Spleen (tissue), 11 donors: Measurements from ENCODE around the gene CNTN5. TPM values are rescaled to one million over a fixed set of nuclear protein-coding genes. Genes with fewer than 3 reads are reported as not detected.

Experiments used
- DNase-seq: peaks from one replicate; pipeline ENCODE4 v3.0.0-alpha.2; 2020
- H3K27ac ChIP-seq, 8 donors: fragments of 200-600 bp; sonication (generic) in 7 of 8; 1 replicate in 4 of 8; 2 replicates in 4 of 8; pipeline versions ENCODE4 v1.5.0 to v1.8.0; 2016 to 2021; ENCODE audit warnings: inconsistent platforms in 4 of 8, mild to moderate bottlenecking in 4 of 8, moderate library complexity in 1 of 8
- H3K27me3 ChIP-seq, 7 donors: fragments of 200-600 bp; sonication (generic) in 6 of 7; replicated peaks in 1 of 7; 1 replicate in 4 of 7; 2 replicates in 3 of 7; pipeline versions ENCODE4 v1.5.0 to v1.8.0; 2016 to 2021; ENCODE audit warnings: inconsistent platforms in 3 of 7, mild to moderate bottlenecking in 1 of 7
- H3K36me3 ChIP-seq, 6 donors: fragments of 200-600 bp; sonication (generic) in 5 of 6; 1 replicate in 4 of 6; 2 replicates in 2 of 6; pipeline versions ENCODE4 v1.5.0 to v1.8.0; 2016 to 2021; ENCODE audit warnings: inconsistent platforms in 2 of 6
- H3K4me1 ChIP-seq, 6 donors: fragments of 200-600 bp; sonication (generic) in 5 of 6; 1 replicate in 3 of 6; 2 replicates in 3 of 6; pipeline versions ENCODE4 v1.5.0 to v1.8.0; 2016 to 2021; ENCODE audit warnings: inconsistent platforms in 3 of 6
- H3K4me3 ChIP-seq, 8 donors: fragments of 200-600 bp; sonication (generic) in 7 of 8; 1 replicate in 4 of 8; 2 replicates in 4 of 8; pipeline versions ENCODE4 v1.5.0 to v1.8.0; 2016 to 2021; ENCODE audit warnings: inconsistent platforms in 4 of 8, mild to moderate bottlenecking in 4 of 8, moderate library complexity in 2 of 8
- H3K9me3 ChIP-seq, 8 donors: fragments of 200-600 bp; sonication (generic) in 7 of 8; 1 replicate in 4 of 8; 2 replicates in 4 of 8; pipeline versions ENCODE4 v1.5.0 to v1.8.0; 2016 to 2021; ENCODE audit warnings: inconsistent platforms in 4 of 8
- CTCF ChIP-seq, 11 experiments: fragments of 200-600 bp in 7 of 11; fragments of 450-650 bp in 4 of 11; sonication (generic) in 4 of 11; IDR thresholded peaks in 8 of 11; conservative IDR thresholded peaks in 3 of 11; 1 replicate in 7 of 11; 2 replicates in 4 of 11; pipeline versions ENCODE4 v1.4.0 to v1.8.0; 2016 to 2021; ENCODE audit warnings: antibody characterized with exemption in 11 of 11, inconsistent platforms in 4 of 11, mild to moderate bottlenecking in 1 of 11
- POLR2A ChIP-seq, 3 donors: fragments of 450-650 bp; IDR thresholded peaks; one replicate each; pipeline ENCODE4 v1.5.1; 2017; ENCODE audit warnings: antibody characterized with exemption in 3 of 3, mild to moderate bottlenecking in 1 of 3
- POLR2AphosphoS5 ChIP-seq, 3 donors: sonication (generic); formaldehyde crosslinking; IDR thresholded peaks; one replicate each; pipeline ENCODE4 v1.5.1; 2017; ENCODE audit warnings: antibody characterized with exemption in 3 of 3
- WGBS, 5 donors: extraction: QIAGEN DNeasy Blood & Tissue Kit in 3 of 5; methylation state at CpG; one replicate each; pipeline versions ENCODE4 v1.1.5 to v1.1.7; 2013 to 2018; 5-methylcytosine and 5-hydroxymethylcytosine counted together
- intact Hi-C: fragments of 100-400 bp; cut with DNase I; formaldehyde crosslinking; loops from one replicate; pipeline ENCODE4 v1.15.0; 2023; ENCODE audit warnings: low total_unique reads
- polyA plus RNA-seq, 3 donors: library from polyadenylated mRNA; stranded (reverse); fragments of 200-250 nt; gene quantifications; one replicate each; pipeline ENCODE4 v1.2.1, GENCODE V29; 2013
- total RNA-seq, 7 donors: library from RNA; depleted of rRNA in 3 of 7; stranded (reverse); fragments of >200 nt in 3 of 7; fragmentation: NEBNext Ultra II Directional in 4 of 7; extraction: Animal tissue kit (Norgen Biotek cat#: 25700) in 4 of 7; gene quantifications; one replicate each; pipeline versions ENCODE4 v1.1.0 to v1.2.1, GENCODE V29; 2016 to 2021
- donor health status: healthy with polysubstance abuse.
- donor health status: DM: no; HTN: no; CAD: no; lungs with moderate emphysema.
- donor health status: DM: no; HTN: no; CAD: no.
- donor health status: Bipolar disorder and iron deficiency.
- donor health status: healthy.
- donor health status: DM: no; HTN: no; CAD: no.
- donor health status: DM: yes; HTN: yes; CAD: no.

Gene CNTN5
- total and polyA plus RNA-seq, 10 donors, result 0.02 TPM; not detected in 8

GRCh38 chr11:100315946-100316345 lies 1295.2 kb downstream of the CNTN5 start:
- peaks cover 0 to 13% (median 4%) of the 10 kb centered on the region in 8 donors for H3K9me3 ChIP-seq
- no peak for DNase-seq
- H3K27ac ChIP-seq, result no peak overlapping the region
- intact Hi-C loops, result no loop called here
- WGBS, 5 donors, result 87 to 100% (median 94%) methylated on average over 1 of the region's 1 CpG
- no peaks in the 10 kb centered on the region for H3K27me3 ChIP-seq
- no peak overlapping the region for H3K4me3 ChIP-seq
- H3K36me3 ChIP-seq, result no peaks in the 10 kb centered on the region
- H3K4me1 ChIP-seq, result no peaks in the 10 kb centered on the region
- no peak for TF ChIP-seq CTCF (IDR thresholded peaks at IDR 0.05 in 8 of 11, conservative IDR thresholded peaks at IDR 0.05 in 3 of 11)
- TF ChIP-seq POLR2A (IDR thresholded peaks at IDR 0.05), result no peak
- no peak for TF ChIP-seq POLR2AphosphoS5 (IDR thresholded peaks at IDR 0.05)

DNA sequence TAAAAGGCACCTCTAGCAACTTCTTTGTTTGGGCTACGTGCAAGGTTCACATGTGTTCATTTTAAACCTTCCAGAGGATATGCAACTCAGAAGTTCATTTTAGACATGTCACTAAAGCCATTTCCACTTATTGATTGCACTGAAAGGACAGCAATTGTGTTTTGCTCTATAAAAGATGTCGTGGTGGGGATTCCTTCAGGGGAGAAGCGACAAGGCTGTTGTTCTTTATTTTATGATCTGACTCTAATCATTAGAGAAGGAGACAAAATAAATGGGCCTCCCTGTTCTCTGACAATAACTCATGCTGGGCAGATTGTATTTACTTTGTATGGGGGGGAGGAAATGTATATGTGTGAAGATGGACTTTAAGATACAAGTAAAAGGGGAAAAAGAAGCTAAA lies 1296.2 kb downstream of the CNTN5 start:
- H3K36me3 ChIP-seq, result no peaks in the 10 kb centered on the region
- H3K27me3 ChIP-seq, result no peaks in the 10 kb centered on the region
- H3K4me1 ChIP-seq, result no peaks in the 10 kb centered on the region
- intact Hi-C loops, result no loop called here
- DNase-seq, result no peak
- H3K9me3 ChIP-seq, result peaks cover 0 to 14% (median 5%) of the 10 kb centered on the region in 8 donors
- H3K27ac ChIP-seq, result no peak overlapping the region
- H3K4me3 ChIP-seq, result no peak overlapping the region
- TF ChIP-seq POLR2A (IDR thresholded peaks at IDR 0.05) (no peak), POLR2AphosphoS5 (IDR thresholded peaks at IDR 0.05) (no peak), CTCF (IDR thresholded peaks at IDR 0.05 in 8 of 11, conservative IDR thresholded peaks at IDR 0.05 in 3 of 11) (no peak)
- WGBS, 5 donors, result 51 to 68% (median 56%) methylated on average over 3 of the region's 3 CpGs

DNA sequence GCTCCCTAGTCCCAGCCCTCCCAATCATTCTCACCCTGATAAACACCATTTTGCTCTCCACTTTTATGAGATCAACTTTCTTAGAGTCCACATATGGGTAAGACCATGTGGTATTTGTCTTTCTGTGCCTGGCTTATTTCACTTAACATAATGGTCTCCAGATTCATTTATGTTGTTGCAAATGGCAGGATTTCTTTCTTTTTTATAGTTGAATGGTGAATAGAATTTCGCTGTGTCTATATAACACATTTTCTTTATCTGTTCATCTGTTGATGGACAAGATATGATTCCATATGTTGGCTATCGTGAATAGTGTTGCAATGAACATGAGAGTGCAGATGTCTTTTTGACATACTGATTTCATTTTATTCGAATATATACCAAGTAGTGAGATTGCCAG lies 1298.9 kb downstream of the CNTN5 start:
- Histone ChIP-seq H3K4me1 (no peaks in the 10 kb centered on the region), H3K4me3 (no peak overlapping the region), H3K27ac (no peak overlapping the region), H3K27me3 (no peaks in the 10 kb centered on the region), H3K36me3 (no peaks in the 10 kb centered on the region), H3K9me3 (peaks cover 0 to 24% (median 6%) of the 10 kb centered on the region in 8 donors)
- no peak for DNase-seq
- WGBS, 5 donors, result 60 to 81% (median 77%) methylated on average over 3 of the region's 3 CpGs
- intact Hi-C loops, result no loop called here
- TF ChIP-seq POLR2A (IDR thresholded peaks at IDR 0.05), result no peak
- TF ChIP-seq POLR2AphosphoS5 (IDR thresholded peaks at IDR 0.05), result no peak
- no peak for TF ChIP-seq CTCF (IDR thresholded peaks at IDR 0.05 in 8 of 11, conservative IDR thresholded peaks at IDR 0.05 in 3 of 11)

GRCh38 chr11:100328626-100329340 lies 1308.0 kb downstream of the CNTN5 start:
- no peaks in the 10 kb centered on the region for H3K36me3 ChIP-seq
- H3K27me3 ChIP-seq, result no peaks in the 10 kb centered on the region
- H3K4me3 ChIP-seq, result no peak overlapping the region
- H3K9me3 ChIP-seq, result peaks cover 0 to 24% (median under 1%) of the 10 kb centered on the region in 8 donors
- TF ChIP-seq CTCF (IDR thresholded peaks at IDR 0.05 in 8 of 11, conservative IDR thresholded peaks at IDR 0.05 in 3 of 11), result no peak
- TF ChIP-seq POLR2A (IDR thresholded peaks at IDR 0.05), result no peak
- TF ChIP-seq POLR2AphosphoS5 (IDR thresholded peaks at IDR 0.05), result no peak
- no peak for DNase-seq
- no peaks in the 10 kb centered on the region for H3K4me1 ChIP-seq
- 76 to 90% (median 79%) methylated on average over 4 of the region's 4 CpGs for WGBS, 5 donors
- intact Hi-C loops, result no loop called here
- H3K27ac ChIP-seq, result no peak overlapping the region
